Fibroblast of skin of back (primary cell): ENCODE results near the gene PLPPR3.

Experiments
- DNase-seq: peaks from one replicate; pipeline ENCODE4 v3.0.0-alpha.2; 2013

The PLPPR3 gene

DNA sequence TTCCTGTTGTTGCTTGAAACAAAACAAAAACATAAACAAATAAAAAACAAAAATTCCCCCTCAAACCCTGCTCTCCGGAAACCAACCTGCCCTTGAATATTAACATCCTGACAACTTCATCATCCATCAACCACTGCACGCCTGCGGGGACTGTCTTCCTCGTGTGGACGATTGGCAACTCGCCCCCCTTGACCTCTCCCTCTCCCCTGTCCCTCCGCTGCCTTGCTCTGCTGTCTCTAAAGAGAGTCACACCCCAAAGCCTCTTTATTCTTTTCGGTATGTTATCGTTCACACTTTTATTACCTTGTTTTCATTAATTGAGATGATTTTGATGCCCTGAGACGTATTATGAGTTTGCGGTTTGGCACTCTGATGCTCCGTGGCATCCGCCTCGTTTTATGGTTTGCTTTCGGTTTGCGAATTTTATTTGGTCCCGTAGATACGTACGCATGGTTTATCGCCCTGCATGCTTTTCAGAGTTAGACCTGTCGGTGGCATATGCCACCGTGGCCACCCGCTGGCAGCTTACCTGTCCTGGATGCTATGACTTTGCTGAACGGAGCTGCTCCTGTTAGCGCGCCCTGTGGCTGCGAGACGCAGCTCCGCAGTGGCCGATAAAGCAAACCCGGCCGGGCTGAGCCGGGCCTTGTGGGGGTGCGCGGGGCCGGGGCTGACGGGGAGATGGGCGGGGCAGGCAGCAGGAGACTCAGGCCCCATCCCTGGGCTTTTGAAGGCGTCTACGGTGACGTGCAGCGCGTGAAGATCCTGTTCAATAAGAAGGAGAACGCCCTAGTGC, 13.9 kb downstream of the PLPPR3 start:
- no peak for DNase-seq

DNA sequence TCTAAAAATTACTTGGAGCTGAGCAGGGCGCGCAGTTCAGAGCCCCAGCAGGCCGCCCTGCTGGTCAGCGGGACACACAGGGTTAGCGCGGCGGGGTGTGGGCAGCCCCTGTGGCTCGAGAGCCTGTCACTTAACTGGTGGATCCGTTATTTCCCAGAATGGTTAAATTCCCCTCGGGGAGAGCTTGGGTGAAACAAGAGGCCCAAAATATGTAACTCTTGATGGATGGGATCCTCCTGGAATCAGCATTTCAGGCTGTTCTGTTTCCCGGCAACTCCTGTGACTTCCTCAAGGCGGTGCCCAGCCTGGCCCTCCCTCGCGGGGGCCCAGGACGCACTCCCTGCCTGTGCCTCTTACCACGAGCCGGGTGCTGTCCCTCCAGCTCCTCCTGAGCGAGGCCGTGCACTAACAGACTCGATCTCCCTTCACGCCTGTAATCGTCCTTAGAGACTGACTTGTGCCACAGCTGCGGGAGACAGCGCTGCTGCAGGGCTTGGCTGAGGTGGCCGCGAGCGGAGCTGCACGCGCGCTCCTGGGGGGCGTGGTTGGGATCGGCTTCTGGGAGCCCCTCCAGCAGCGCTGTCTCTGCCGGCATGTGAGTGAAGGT, 14.8 kb downstream of the PLPPR3 start:
- no peak for DNase-seq

DNA sequence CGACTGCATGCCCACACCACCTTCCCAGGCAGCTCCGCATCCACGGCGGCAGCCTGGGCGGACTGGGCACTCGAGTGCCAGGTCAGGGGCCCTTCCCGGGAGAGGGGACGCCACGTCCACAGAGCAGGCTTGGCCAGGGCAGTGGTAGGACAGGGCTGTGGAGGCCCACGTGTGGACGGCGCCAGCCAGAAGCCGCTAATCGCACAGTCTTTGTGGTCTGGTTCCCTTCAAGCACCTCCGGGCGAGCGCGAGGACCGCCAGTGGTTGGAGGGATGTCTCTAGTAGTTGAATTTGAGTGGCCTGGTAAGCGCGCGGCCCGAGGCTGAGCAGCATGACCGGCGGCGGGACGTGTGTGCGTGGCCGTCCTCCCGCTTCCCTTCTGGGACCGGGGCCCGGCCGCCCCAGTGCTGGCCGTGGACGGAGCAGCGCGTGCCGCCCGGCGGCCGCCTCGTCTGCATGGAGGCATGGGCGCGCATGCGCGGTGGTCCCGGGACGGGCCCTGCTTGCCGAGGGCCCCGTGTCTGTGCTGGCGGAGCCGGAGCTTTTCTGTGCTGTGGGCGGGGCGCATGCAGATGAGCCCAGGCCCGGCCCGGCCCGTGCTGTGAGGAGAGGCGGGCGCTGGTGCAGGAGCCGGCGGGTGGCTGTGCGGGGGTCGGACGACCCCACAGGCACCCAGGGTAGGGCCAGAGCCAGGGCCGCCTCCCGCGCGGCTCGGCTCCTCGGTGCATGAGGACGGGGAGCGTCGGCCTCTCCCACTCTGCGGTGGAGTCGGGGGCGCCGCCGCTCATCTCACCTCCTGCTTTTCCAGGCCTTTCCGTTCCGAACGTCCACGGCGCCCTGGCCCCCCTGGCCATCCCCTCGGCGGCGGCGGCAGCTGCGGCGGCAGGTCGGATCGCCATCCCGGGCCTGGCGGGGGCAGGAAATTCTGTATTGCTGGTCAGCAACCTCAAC, 15.9 kb downstream of the PLPPR3 start:
- DNase-seq, result no peak

DNA sequence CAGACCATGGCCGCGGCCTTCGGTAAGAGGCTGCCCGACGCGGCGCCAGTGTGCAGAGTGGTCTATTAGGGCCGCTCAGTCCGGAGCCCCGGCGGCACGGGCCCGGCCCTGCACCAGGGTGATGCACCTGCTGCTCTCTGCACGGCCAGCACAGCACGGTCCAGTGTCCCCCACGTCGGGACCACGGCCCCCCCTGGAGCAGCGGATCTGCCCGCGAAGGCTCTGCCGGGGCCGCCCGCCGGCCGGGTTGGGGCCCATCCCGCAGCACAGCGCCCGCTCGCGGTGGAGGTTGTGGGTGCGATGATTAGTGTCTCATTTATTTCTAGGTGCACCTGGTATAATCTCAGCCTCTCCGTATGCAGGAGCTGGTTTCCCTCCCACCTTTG, 16.6 kb downstream of the PLPPR3 start:
- no peak for DNase-seq

DNA sequence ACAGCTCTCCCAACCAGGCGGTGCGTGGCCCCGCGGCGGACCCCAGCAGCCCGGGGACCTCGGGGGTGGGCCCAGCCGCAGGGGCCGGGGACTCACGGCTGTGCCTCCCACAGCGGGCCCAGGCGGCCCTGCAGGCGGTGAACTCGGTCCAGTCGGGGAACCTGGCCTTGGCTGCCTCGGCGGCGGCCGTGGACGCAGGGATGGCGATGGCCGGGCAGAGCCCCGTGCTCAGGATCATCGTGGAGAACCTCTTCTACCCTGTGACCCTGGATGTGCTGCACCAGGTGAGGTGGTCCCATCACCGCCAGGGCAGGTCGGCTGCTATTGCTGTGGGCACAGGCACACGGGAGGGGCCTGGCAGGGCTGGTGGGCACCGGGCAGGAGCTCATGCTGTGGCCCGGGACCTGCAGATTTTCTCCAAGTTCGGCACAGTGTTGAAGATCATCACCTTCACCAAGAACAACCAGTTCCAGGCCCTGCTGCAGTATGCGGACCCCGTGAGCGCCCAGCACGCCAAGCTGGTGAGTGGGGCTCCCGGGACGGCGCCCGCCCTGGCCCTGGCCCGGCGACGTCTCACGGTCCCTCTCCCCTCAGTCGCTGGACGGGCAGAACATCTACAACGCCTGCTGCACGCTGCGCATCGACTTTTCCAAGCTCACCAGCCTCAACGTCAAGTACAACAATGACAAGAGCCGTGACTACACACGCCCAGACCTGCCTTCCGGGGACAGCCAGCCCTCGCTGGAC, 17.2 kb downstream of the PLPPR3 start:
- DNase-seq, result no peak

DNA sequence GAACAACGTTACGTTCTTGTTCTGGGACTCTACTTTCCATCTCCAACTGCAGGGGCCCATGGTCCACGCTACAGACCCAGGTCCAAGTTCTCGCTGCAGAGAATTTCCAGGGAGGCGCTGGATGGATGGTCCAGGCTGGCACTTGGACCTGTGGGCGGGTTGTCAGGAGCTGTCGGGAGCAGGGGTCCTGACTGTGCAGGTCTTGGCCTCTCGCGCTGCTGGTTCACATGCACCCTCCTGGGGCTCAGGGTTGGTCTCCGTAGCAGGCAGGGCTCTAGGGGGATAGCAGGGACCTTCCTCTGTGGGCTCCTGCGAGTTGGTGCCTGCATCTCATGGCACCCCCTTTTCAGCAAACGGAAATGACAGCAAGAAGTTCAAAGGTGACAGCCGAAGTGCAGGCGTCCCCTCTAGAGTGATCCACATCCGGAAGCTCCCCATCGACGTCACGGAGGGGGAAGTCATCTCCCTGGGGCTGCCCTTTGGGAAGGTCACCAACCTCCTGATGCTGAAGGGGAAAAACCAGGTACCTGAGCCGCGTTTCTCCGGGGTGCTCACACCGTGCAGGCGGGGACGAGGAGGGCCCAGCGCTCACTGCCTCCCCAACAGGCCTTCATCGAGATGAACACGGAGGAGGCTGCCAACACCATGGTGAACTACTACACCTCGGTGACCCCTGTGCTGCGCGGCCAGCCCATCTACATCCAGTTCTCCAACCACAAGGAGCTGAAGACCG, 17.9 kb downstream of the PLPPR3 start:
- DNase-seq, result no peak

DNA sequence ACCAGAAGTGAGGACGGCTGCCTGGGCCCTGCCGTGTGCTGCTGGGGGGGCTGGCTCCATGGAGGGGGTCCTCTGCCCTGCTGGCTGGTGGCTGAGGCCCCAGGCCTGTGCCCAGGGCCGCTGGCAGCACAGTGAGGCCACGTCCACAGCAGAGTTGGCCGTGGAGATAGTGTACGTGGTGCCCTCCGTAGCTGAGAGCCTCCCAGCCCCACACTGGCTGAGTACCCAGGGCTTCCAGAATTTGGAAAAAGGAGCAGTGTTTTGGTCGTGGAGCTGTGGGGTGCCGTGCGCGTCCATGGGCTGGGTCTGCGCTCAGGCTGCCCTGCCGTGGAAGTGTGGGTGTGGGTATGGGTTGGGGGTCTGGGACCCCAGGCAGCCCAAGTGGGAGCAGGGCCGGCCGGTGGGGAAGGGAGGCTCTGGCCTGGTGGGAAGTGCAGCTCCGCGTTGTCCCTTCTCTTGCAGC, 18.6 kb downstream of the PLPPR3 start:
- DNase-seq, result no peak

DNA sequence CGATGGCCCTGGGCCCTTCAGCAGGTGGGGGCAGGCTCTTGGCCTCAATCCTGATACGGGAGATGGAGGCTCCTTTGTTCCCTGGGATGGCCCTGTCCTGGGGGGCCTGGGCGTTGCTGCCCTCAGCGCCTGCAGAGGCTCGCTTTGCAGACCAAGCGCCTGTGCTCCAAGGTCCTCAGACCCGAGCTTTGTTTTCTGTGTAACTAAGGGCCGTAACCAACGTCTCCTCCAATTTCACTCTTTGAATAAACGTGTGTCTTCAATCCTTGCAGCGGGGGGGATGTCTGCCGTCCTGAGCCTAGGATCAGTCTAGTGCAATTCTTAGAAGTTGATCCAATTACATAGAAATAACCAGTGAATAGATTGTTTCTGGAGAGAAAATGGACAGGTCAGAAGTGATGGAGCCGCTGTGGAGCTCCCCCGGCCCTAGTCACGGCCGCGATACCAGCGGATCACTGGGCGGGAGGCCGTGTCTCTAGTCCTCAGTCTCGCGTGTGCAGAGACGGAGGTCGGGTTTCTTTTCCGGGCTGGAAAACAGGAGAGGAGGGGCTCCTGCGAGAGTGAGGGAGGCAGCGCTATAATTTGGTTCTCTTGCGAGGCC, 19.2 kb downstream of the PLPPR3 start:
- DNase-seq, result no peak

DNA sequence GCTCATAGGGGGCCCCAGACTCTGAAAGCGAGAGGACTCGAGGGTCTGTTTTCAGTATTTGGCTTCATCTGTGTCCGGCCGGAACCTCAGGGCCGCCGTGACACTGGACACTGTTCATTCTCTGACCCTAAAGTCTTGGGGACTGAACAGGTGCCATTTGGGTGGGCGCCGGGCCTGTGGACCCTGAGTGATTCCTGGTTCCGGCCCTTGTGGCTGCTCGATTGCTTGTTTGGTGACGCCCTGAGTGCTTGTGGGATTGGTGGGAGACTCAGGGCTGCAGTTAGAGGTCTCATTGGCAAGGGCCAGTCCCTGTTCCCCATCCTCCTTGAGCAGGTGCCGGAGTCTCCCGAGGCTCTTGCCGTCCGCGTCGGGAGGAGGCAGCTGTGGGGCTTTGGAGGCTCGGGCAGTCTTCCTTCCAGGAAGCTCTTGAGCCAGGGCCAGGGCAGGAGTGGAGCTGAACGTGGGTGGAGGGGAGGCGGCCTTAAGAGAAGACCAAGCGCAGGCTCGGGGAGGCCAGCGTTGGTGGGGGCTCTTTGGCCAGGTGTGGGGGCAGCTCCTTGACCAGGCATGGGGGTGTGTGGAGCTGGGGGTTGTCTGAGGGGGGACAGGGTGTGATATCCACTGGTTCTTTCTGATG, 19.8 kb downstream of the PLPPR3 start:
- DNase-seq, result no peak

DNA sequence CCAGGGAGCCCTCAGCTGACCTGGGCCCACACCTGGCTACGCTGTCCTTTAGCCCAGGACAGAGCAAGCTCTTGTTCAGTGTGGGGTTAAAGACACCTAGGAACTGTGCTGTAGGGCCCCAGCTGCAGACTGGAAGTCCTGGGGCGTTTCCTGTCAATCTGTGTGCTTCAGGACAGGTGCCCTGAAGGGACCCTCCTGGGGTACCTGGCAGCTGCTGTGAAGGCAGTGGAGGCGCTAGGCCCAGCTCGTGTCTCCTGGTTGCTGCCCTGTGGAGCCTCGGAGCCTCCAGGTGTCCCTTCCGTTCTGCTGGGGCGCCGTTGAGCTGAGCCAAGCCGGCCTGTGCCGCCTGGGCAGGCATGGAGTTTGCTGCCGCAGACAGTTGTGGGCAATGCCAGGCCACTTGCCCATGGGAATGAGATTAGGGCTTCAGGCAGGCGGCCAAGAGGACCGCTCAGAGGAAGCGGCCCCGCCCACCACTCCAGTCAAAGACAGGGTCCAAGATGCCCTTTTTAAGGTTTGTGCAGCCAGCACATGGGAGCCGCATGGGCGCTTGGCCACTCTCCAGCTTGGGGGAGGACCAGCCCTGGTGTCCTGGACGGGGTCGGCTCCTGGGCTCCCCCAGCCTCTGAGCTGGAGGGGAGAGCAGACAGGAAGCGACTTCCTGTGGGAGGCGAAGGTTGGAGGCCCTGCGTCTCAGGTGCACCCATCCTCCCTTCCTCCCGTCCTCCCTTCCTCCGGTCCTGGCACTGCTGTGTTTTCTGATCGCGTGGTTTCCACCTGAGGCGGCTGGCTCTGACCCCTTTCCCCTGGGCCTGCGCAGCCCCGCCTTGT, 20.5 kb downstream of the PLPPR3 start:
- peak; percentile 46 for DNase-seq

DNA sequence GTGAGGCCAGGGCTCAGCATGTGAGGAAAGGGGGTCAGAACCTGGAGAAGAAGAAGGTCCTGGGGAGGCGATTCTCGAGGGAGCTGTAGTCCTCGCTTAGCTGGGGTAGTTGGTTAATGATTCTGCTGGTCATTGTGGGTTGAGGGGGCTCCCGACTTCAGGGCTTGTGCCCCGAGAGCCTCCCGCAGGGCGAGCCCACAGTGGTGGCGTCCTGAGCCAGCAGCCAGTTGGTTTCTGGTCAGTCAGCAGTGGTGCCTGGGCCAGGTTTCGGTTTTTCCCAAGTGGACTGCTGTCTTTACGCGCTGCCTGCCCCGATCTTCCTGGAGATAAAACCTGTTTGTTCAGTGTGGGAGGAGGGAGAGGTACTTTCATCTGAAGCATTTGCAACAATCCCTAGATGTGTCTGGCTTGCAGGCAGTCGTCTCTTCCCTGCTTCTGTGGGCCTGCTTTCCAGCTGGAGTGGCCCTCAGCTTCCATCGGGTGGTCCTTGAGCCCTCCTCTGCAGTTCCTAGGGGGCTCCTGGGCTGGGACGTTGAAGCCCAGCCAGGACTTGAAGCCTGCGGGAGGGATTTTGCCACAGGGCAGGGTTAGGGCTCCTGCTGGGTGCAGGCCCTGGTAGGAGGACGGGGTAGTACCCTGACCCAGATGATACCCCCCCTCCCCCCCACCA, 21.3 kb downstream of the PLPPR3 start:
- no peak for DNase-seq

DNA sequence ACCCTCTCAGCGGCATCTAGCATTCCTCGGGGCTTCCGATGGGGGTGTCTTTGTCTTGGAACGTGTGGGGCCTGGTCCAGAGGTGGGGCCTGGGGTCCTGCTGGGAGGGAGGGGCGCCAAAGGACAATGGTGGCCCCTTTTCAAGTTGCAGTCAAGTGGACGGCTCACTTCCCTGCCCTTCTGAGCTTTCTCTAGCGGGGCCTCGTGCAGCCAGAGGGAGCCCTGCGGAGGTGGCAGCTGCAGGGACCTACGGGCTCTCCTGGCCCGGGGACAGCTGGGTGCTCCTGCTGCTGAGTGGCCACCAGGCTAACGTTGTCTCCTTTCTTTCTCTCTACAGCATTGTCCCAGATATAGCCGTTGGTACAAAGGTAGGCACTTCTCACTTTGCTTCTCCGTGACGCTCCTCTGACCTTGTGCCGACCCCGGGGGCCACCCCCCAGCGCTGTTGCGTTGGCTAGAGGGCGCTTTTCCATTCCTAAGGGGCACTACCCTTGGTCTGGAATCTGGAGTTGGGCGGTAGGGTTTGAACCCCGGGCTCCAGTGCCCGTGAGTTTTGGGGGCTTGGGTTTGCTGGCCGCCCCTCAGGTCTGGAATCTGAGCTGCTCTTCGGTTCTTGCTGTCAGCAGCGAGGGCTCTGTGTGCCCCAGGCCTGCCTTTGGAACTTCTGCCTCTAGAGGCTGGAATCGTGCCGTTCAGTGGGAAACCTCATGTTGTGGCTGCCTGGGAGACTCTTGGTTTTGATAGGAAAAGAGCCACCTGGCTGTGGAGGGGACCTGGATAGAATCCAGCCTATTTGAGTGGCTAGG, 22.5 kb downstream of the PLPPR3 start:
- DNase-seq, result peak; percentile 58

DNA sequence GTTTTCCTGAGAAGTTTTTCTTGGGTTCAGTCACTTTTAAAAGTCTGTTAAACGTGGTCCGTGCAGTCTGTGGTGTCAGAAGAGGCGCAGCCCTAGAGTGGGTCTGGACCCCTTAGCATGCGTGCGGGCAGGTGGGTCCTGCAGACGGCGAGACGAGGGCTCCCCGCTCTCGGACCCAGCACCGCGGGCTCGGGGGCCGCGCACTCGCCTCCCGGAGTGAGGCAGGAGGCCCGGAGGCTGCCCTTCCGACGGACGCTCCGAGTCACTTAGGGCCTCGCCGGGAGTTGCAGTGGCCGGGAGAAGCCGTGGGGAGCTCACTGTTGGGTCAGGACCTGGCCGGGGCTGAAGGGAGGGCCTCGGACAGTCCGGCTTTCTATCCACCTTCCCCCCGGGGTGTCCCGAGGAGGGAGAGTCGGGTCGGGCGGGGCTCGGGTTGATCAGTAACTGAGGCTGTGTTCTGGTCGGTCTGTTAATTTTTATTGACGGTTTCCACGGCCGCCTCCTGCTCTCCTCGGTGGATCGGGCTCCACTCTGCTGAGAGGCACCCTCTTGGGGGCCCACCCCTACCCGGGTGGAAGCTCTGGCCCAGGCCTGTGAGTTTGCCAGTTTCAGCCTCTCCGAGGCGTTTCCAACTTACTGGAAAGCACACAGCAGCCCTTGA, 23.2 kb downstream of the PLPPR3 start:
- no peak for DNase-seq

DNA sequence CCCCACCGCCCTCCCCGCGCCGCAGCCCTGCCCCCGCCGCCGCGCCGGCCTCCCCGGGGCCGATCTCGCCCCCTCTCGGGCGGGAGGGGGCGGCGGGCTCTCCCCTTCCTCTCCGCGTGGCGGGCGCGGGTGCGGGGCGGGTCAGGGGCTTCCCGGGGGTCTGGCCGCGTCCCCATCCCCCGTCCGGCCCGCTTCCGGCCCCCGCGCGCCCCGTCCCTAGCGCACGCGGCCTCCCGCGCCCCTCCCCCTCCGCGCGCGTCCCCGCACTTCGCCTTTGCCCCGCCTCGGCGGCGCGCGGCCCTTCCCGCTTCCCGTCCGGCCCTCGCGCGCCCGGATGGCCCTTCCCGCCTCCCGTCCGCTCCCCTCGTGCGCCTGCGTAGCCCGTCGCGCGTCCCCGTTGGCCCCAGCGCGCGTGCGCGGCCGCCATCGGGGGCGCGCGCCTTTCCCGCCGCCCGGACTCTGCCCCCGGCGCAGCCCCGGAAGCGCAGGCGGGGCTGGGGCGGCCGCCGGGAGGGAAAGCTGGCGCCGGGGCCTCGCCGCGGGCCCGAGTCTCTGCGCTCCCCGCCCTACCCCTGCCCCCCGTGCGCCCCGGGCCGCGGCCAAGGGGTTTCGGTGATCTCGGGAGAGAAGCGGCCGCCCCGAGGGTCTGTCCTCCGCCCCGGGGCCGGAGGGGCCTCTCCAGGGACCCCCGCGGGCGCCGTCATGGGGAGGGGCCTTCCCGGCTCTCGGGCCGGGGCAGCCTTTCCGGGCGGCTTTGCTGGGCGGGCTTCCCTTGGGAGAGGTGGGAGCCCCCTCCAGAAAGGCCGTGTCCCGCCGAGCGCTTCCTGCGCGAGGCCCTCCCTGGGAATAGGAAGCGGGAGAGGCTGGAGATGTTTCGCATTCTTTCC, 24.0 kb downstream of the PLPPR3 start:
- peak; percentile 92 for DNase-seq

DNA sequence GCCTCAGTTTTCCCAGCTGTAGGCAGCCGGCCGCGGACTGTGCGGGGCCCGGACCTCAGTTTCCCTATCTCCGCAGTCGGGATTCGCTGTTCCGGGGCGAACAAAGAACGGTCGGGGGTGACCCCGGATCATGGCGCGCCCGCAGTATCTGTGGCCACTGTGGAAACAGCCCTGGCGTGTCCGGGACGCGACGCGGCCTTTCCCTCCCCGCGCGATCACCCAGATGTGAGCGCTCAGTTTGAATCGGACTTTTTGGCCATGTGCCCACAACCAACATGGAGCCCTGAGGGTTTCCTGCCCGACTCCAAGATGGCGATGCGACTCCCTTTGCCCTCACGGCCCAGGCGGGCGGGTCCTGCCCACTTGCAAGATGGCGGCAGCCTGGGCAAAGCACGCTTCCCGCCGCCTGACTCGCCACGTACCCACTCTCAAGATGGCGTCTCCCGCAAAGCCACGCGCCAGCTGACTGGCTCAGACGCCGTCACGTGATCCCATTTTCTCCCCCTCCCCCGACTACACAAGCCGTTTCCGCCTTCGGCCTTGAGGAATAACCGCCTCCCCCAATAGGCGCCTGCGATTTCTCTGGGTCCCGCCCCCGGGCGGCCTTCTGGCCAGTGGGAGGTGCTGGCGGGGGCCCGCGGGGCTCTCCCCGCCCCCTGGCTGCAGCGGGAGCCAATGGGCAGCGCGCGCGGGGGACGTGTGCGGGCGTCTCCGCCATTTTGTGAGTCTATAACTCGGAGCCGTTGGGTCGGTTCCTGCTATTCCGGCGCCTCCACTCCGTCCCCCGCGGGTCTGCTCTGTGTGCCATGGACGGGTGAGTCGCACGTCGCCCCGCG, 24.8 kb downstream of the PLPPR3 start, which contains the start of gene PTBP1:
TSS of gene PTBP1 (plus strand) at position 761 of the 836 bp plus-strand sequence. CDS start at position 807, 46 bp downstream.
- peak; percentile 100 for DNase-seq
